ENCODE measurements around the gene EEFSEC. TPM values are rescaled to one million over a fixed set of nuclear protein-coding genes. Genes with fewer than 3 reads are reported as not detected.

EEFSEC gene
- total RNA-seq, 6 donors from 2014 or later = 14.9 to 38.8 (median 17.9) TPM

- no peak for DNase-seq
- Histone ChIP-seq H3K4me3 (peak overlapping the region in 1 of 4 donors; percentile 7), H3K36me3 (no peaks in the 10 kb centered on the region), H3K27me3 (no peaks in the 10 kb centered on the region), H3K4me1 (peaks cover 3 to 33% (median 23%) of the 10 kb centered on the region in 4 donors), H3K9me3 (no peaks in the 10 kb centered on the region), H3K27ac (no peak overlapping the region)
- no peak for ATAC-seq (ENCODE audit: low FRiP score in 2 of 2)
- WGBS, 2 donors = 77 to 87% methylated on average over 2 of the region's 2 CpGs
- TF ChIP-seq EP300 (IDR thresholded peaks at IDR 0.05) (no peak), CTCF (IDR thresholded peaks at IDR 0.05) (no peak), POLR2A (IDR thresholded peaks at IDR 0.05) (no peak), POLR2AphosphoS5 (IDR thresholded peaks at IDR 0.05) (no peak)
These were observed 24.6 kb downstream of the EEFSEC start for GRCh38 chr3:128177865-128178264.

- Histone ChIP-seq H3K4me3 (peak overlapping the region in 2 of 4 donors; percentile 4 to 5), H3K36me3 (no peaks in the 10 kb centered on the region), H3K27ac (no peak overlapping the region), H3K27me3 (no peaks in the 10 kb centered on the region), H3K4me1 (peaks cover 2 to 31% (median 23%) of the 10 kb centered on the region in 4 donors), H3K9me3 (no peaks in the 10 kb centered on the region)
- TF ChIP-seq EP300 (IDR thresholded peaks at IDR 0.05) (no peak), POLR2A (IDR thresholded peaks at IDR 0.05) (no peak), POLR2AphosphoS5 (IDR thresholded peaks at IDR 0.05) (no peak), CTCF (IDR thresholded peaks at IDR 0.05) (no peak)
- DNase-seq (no peak), ATAC-seq (ENCODE audit: low FRiP score in 2 of 2) (no peak)
- WGBS, 2 donors = 33 to 40% methylated on average over 4 of the region's 4 CpGs
These were observed 25.7 kb downstream of the EEFSEC start for GRCh38 chr3:128178782-128179483.

- Histone ChIP-seq H3K36me3 (no peaks in the 10 kb centered on the region), H3K27me3 (no peaks in the 10 kb centered on the region), H3K27ac (no peak overlapping the region), H3K9me3 (no peaks in the 10 kb centered on the region), H3K4me1 (peaks cover 0 to 26% (median 19%) of the 10 kb centered on the region in 4 donors), H3K4me3 (peak overlapping the region in 2 of 4 donors; percentile 4 to 5)
- DNase-seq (no peak), ATAC-seq (ENCODE audit: low FRiP score in 2 of 2) (no peak)
- WGBS, 2 donors = 68 to 71% methylated on average over 7 of the region's 7 CpGs
- TF ChIP-seq CTCF (IDR thresholded peaks at IDR 0.05) (no peak), EP300 (IDR thresholded peaks at IDR 0.05) (no peak), POLR2A (IDR thresholded peaks at IDR 0.05) (no peak)
These were observed 26.2 kb downstream of the EEFSEC start for GRCh38 chr3:128179484-128179819.

- no peak overlapping the region for H3K27ac ChIP-seq
- H3K4me1 ChIP-seq = peaks cover 0 to 16% (median 9%) of the 10 kb centered on the region in 4 donors
- ATAC-seq (ENCODE audit: low FRiP score in 2 of 2) = no peak
- no peak overlapping the region for H3K4me3 ChIP-seq
- no peaks in the 10 kb centered on the region for H3K36me3 ChIP-seq
- no peaks in the 10 kb centered on the region for H3K9me3 ChIP-seq
- 59 to 70% methylated on average over 2 of the region's 2 CpGs for WGBS, 2 donors
- DNase-seq = no peak
- TF ChIP-seq POLR2AphosphoS5 (IDR thresholded peaks at IDR 0.05) = no peak
- TF ChIP-seq EP300 (IDR thresholded peaks at IDR 0.05) = no peak
- TF ChIP-seq POLR2A (IDR thresholded peaks at IDR 0.05) = no peak
- no peak for TF ChIP-seq CTCF (IDR thresholded peaks at IDR 0.05)
- no peaks in the 10 kb centered on the region for H3K27me3 ChIP-seq
These were observed 27.2 kb downstream of the EEFSEC start for GRCh38 chr3:128180436-128180835.

GRCh38 chr3:128180913-128181312 lies 27.6 kb downstream of the EEFSEC start:
- TF ChIP-seq POLR2AphosphoS5 (IDR thresholded peaks at IDR 0.05) (no peak), CTCF (IDR thresholded peaks at IDR 0.05) (no peak), POLR2A (IDR thresholded peaks at IDR 0.05) (no peak)
- H3K4me3 ChIP-seq = no peak overlapping the region
- no peaks in the 10 kb centered on the region for H3K36me3 ChIP-seq
- H3K27ac ChIP-seq = no peak overlapping the region
- WGBS, 2 donors = 88 to 96% methylated on average over 3 of the region's 3 CpGs
- no peaks in the 10 kb centered on the region for H3K9me3 ChIP-seq
- DNase-seq (no peak), ATAC-seq (ENCODE audit: low FRiP score in 2 of 2) (no peak)
- H3K4me1 ChIP-seq = peaks cover 0 to 16% (median 9%) of the 10 kb centered on the region in 4 donors
- no peaks in the 10 kb centered on the region for H3K27me3 ChIP-seq
